SH-SY5Y (cell line): Measurements from ENCODE around the gene TACR1.

Experiments
- GATA2 ChIP-seq: IDR thresholded peaks from 2 replicates; pipeline ENCODE4 v1.6.1; 2011; ENCODE audit warnings: mild to moderate bottlenecking, low read depth, low read length
- GATA3 ChIP-seq: IDR thresholded peaks from 2 replicates; pipeline ENCODE4 v1.6.1; 2011; ENCODE audit warnings: low read depth, mild to moderate bottlenecking, low read length, moderate library complexity

- TF ChIP-seq GATA2 = no peak
- no peak for TF ChIP-seq GATA3
These were observed 3.0 kb upstream of the TACR1 start for GRCh38 chr2:75202359-75202758.
